MM.1S (cell line): ENCODE measurements around the gene SMG7.
A peak's percentile ranks its signal among the peaks of the same experiment; 100 is the strongest.

Experiments
- DNase-seq: peaks from one replicate; pipeline ENCODE4 v3.0.0-alpha.2; 2015
- H2AFZ ChIP-seq: fragments of 300-600 bp; sonication (generic); 2 replicates; pipeline ENCODE4 v1.6.0; 2016; ENCODE audit warnings: antibody characterized with exemption, low read length
- H3F3A ChIP-seq: fragments of 300-600 bp; sonication (generic); 2 replicates; pipeline ENCODE4 v1.6.1; 2016; ENCODE audit warnings: mild to moderate bottlenecking, antibody characterized with exemption, low read length, moderate library complexity, mixed read lengths; ENCODE audit not compliant: insufficient read depth
- H3K27ac ChIP-seq: fragments of 300-600 bp; sonication (generic); 2 replicates; pipeline ENCODE4 v1.5.1; 2016; ENCODE audit warnings: mild to moderate bottlenecking, low read length
- H3K27me3 ChIP-seq: fragments of 300-600 bp; sonication (generic); replicated peaks from 2 replicates; pipeline ENCODE4 v1.6.0; 2016; ENCODE audit warnings: low read length; ENCODE audit not compliant: insufficient read depth
- H3K36me3 ChIP-seq: fragments of 300-600 bp; sonication (generic); replicated peaks from 2 replicates; pipeline ENCODE4 v1.6.1; 2016; ENCODE audit warnings: mild to moderate bottlenecking, low read length, mixed read lengths; ENCODE audit not compliant: insufficient read depth
- H3K4me1 ChIP-seq: fragments of 300-600 bp; sonication (generic); 2 replicates; pipeline ENCODE4 v1.6.1; 2016; ENCODE audit warnings: low read length, mixed read lengths
- H3K4me2 ChIP-seq: fragments of 300-600 bp; sonication (generic); 2 replicates; pipeline ENCODE4 v1.6.0; 2016; ENCODE audit warnings: low read depth, low read length
- H3K4me3 ChIP-seq: fragments of 300-600 bp; sonication (generic); 2 replicates; pipeline ENCODE4 v1.5.1; 2016; ENCODE audit warnings: low read length, mixed read lengths
- H3K79me2 ChIP-seq: fragments of 300-600 bp; sonication (generic); 2 replicates; pipeline ENCODE4 v1.6.1; 2016; ENCODE audit warnings: mixed run types, low read length, mixed read lengths
- H3K9ac ChIP-seq: fragments of 300-600 bp; sonication (generic); 2 replicates; pipeline ENCODE4 v1.6.1; 2016; ENCODE audit warnings: low read length, mixed read lengths
- H3K9me2 ChIP-seq: fragments of 300-600 bp; sonication (generic); replicated peaks from 2 replicates; pipeline ENCODE4 v1.6.1; 2016; ENCODE audit warnings: mild to moderate bottlenecking, low read length, mixed read lengths; ENCODE audit not compliant: insufficient read depth
- H3K9me3 ChIP-seq: fragments of 300-600 bp; sonication (generic); replicated peaks from 2 replicates; pipeline ENCODE4 v1.6.1; 2016; ENCODE audit warnings: mild to moderate bottlenecking, low read length, mixed read lengths; ENCODE audit not compliant: insufficient read depth
- H4K20me1 ChIP-seq: fragments of 300-600 bp; sonication (generic); 2 replicates; pipeline ENCODE4 v1.6.1; 2016; ENCODE audit warnings: mild to moderate bottlenecking, low read length, moderate library complexity, mixed read lengths; ENCODE audit not compliant: insufficient read depth
- EZH2 ChIP-seq: fragments of 300-600 bp; sonication (generic); optimal IDR thresholded peaks from 2 replicates; pipeline ENCODE3; 2017; ENCODE audit warnings: low read depth, mild to moderate bottlenecking, antibody characterized with exemption, low read length, mixed read lengths
- EZH2phosphoT487 ChIP-seq: fragments of 300-600 bp; sonication (generic); IDR thresholded peaks from 2 replicates; pipeline ENCODE4 v1.6.1; 2018; ENCODE audit warnings: antibody characterized with exemption, low read length
- TF ChIP-seq, protein P1 (sequence below): fragments of 300-600 bp; sonication (generic); IDR thresholded peaks from 2 replicates; pipeline ENCODE4 v1.5.1; 2016; ENCODE audit warnings: antibody characterized with exemption, low read length, mixed read lengths

SMG7 gene

DNA sequence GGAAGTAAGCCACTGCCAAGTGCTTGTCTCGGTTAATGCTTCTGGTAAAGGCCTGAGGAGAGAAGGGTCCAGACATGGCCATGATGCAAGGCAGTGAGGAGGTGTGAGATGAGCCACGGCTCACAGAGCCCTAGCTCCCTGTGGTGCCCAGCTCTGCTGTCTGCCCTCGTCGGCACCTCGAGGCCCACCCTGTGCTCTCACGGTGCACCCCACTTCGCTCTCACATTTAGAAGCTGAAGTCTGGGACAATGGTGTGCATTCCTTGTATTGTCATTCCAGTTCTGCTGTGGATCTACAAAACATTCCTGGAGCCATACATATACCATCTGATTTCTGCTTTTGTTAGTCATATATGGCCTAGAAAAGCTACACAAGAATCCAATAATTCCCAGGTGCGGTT, 114.6 kb downstream of the SMG7 start:
- no peaks in the 10 kb centered on the region for H3K9me3 ChIP-seq
- peaks cover 8% of the 10 kb centered on the region for H3K79me2 ChIP-seq
- no peak overlapping the region for H3K4me2 ChIP-seq
- H3K27ac ChIP-seq, result no peak overlapping the region
- H4K20me1 ChIP-seq, result no peaks in the 10 kb centered on the region
- H3K36me3 ChIP-seq, result no peaks in the 10 kb centered on the region
- H2AFZ ChIP-seq, result no peak overlapping the region
- H3F3A ChIP-seq, result peaks cover 24% of the 10 kb centered on the region
- H3K9ac ChIP-seq, result no peak overlapping the region
- TF ChIP-seq, protein P1, sequence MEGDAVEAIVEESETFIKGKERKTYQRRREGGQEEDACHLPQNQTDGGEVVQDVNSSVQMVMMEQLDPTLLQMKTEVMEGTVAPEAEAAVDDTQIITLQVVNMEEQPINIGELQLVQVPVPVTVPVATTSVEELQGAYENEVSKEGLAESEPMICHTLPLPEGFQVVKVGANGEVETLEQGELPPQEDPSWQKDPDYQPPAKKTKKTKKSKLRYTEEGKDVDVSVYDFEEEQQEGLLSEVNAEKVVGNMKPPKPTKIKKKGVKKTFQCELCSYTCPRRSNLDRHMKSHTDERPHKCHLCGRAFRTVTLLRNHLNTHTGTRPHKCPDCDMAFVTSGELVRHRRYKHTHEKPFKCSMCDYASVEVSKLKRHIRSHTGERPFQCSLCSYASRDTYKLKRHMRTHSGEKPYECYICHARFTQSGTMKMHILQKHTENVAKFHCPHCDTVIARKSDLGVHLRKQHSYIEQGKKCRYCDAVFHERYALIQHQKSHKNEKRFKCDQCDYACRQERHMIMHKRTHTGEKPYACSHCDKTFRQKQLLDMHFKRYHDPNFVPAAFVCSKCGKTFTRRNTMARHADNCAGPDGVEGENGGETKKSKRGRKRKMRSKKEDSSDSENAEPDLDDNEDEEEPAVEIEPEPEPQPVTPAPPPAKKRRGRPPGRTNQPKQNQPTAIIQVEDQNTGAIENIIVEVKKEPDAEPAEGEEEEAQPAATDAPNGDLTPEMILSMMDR, result no peak
- TF ChIP-seq EZH2phosphoT487 (no peak), EZH2 (no peak)
- H3K4me3 ChIP-seq, result no peak overlapping the region
- H3K27me3 ChIP-seq, result no peaks in the 10 kb centered on the region
- no peak for DNase-seq
- H3K9me2 ChIP-seq, result no peaks in the 10 kb centered on the region
- H3K4me1 ChIP-seq, result peaks cover 25% of the 10 kb centered on the region

DNA sequence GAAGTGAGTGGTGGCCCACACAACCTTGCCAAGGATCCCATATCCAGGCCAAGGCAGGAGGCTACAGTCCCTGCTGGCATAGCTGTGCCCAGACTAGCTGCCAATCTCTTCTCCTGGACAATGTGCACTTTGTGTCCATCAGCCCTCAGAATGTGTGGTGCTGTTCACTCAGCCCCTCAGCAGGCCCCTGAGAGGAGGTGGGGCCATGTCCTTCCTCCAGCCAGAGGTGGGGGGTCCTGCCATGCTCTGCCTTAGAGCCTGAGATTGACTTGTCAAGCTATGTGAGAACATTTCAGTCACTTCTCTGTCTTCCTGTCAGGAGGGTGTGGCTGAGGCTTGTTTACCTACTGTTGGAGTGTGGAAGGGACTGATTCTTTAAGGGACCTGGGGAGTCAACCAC, 116.5 kb downstream of the SMG7 start:
- peak overlapping the region; percentile 81 for H2AFZ ChIP-seq
- peaks cover 8% of the 10 kb centered on the region for H3K79me2 ChIP-seq
- H3K4me2 ChIP-seq, result peak overlapping the region; percentile 92
- DNase-seq, result no peak
- TF ChIP-seq, protein P1, result no peak
- TF ChIP-seq EZH2, result no peak
- no peak for TF ChIP-seq EZH2phosphoT487
- H3K4me1 ChIP-seq, result peaks cover 38% of the 10 kb centered on the region
- peak overlapping the region; percentile 91; the same call in 1 of the 2 replicates for H3K27ac ChIP-seq
- peak overlapping the region; percentile 61 for H3K4me3 ChIP-seq
- no peaks in the 10 kb centered on the region for H3K27me3 ChIP-seq
- H3K36me3 ChIP-seq, result no peaks in the 10 kb centered on the region
- no peak overlapping the region for H3K9ac ChIP-seq
- no peaks in the 10 kb centered on the region for H3K9me2 ChIP-seq
- no peaks in the 10 kb centered on the region for H4K20me1 ChIP-seq
- no peaks in the 10 kb centered on the region for H3K9me3 ChIP-seq
- H3F3A ChIP-seq, result peaks cover 24% of the 10 kb centered on the region

DNA sequence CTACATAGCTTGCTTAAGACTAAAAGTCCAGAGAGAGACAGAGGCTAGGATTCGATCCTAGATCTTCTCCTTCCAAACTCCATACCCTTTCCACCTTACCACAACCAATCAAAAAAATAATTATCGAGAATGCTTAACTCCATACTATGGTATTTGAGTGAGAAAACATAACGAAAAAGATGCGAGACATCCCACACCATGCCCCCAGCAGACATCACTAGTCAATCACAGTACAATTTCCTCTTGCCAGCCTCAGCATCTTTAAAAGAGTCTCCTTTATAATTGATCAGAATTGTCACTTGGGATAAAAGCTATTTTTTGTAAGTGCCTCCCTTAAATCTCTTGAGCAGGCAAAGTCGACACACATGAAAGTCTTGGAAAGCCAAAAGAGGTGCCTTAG, 117.1 kb downstream of the SMG7 start:
- H3K4me2 ChIP-seq, result peak overlapping the region; percentile 92
- peaks cover 42% of the 10 kb centered on the region for H3K4me1 ChIP-seq
- peaks cover 24% of the 10 kb centered on the region for H3F3A ChIP-seq
- H2AFZ ChIP-seq, result peak overlapping the region; percentile 81
- H3K9ac ChIP-seq, result peak overlapping the region; percentile 66; the same call in 1 of the 2 replicates
- H3K9me3 ChIP-seq, result no peaks in the 10 kb centered on the region
- peak overlapping the region; percentile 91; the same call in 1 of the 2 replicates for H3K27ac ChIP-seq
- no peaks in the 10 kb centered on the region for H3K27me3 ChIP-seq
- no peaks in the 10 kb centered on the region for H3K36me3 ChIP-seq
- no peak for DNase-seq
- H3K4me3 ChIP-seq, result peak overlapping the region; percentile 61
- TF ChIP-seq, protein P1, result no peak
- TF ChIP-seq EZH2phosphoT487 (no peak), EZH2 (no peak)
- H4K20me1 ChIP-seq, result no peaks in the 10 kb centered on the region
- H3K79me2 ChIP-seq, result peaks cover 8% of the 10 kb centered on the region
- H3K9me2 ChIP-seq, result no peaks in the 10 kb centered on the region
